Measurements from ENCODE around the gene CDKN1B. TPM values are rescaled to one million over a fixed set of nuclear protein-coding genes. Genes with fewer than 3 reads are reported as not detected.

CDKN1B gene
- total and polyA plus RNA-seq, 3 donors from 2014 or later, result 59.2 to 98.9 (median 76.1) TPM

DNA sequence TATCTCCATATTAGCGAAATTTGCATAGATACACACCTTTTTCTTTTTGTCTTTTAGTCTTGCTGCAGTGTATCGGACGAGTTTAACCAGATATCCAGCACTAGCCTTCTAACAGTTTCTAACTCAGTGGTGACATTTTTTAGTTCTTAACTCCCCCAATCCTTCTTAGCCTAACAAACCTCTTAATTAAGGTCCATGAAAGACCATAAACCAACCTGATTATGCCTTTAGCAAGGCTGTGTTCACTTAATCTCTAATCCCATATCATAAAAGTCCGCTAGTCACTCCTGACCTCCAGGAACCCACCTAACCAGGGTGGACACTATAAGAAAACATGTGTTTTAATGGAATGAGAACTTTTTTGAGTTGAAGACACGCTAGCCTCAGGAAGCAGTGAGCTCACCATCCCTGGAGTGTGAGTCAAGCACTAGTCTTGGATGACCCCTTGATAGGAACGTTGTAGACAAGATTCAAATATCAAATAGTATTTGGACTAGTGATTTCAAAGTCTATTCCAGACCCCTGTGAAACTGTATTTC is 9.5 kb downstream of the CDKN1B start:
- no peaks in the 10 kb centered on the region for H3K27me3 ChIP-seq
- peak overlapping the region in 1 of 2 donors; percentile 84 for H3K4me3 ChIP-seq
- 23 to 32% methylated on average over 6 of the region's 6 CpGs for WGBS, 2 donors
- no peaks in the 10 kb centered on the region for H3K36me3 ChIP-seq (ENCODE audit: low read depth, missing control alignments)
- TF ChIP-seq, protein P1, sequence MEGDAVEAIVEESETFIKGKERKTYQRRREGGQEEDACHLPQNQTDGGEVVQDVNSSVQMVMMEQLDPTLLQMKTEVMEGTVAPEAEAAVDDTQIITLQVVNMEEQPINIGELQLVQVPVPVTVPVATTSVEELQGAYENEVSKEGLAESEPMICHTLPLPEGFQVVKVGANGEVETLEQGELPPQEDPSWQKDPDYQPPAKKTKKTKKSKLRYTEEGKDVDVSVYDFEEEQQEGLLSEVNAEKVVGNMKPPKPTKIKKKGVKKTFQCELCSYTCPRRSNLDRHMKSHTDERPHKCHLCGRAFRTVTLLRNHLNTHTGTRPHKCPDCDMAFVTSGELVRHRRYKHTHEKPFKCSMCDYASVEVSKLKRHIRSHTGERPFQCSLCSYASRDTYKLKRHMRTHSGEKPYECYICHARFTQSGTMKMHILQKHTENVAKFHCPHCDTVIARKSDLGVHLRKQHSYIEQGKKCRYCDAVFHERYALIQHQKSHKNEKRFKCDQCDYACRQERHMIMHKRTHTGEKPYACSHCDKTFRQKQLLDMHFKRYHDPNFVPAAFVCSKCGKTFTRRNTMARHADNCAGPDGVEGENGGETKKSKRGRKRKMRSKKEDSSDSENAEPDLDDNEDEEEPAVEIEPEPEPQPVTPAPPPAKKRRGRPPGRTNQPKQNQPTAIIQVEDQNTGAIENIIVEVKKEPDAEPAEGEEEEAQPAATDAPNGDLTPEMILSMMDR (IDR thresholded peaks at IDR 0.05), result no peak
- TF ChIP-seq POLR2A (IDR thresholded peaks at IDR 0.05), result no peak
- intact Hi-C loops (cut with DNase I; ENCODE audit: low total_unique reads), result no loop called here
- no peaks in the 10 kb centered on the region for H3K9me3 ChIP-seq
- peak overlapping the region; percentile 95 to 100 for H3K27ac ChIP-seq
- DNase-seq, result no peak
- peaks cover 11% of the 10 kb centered on the region for H3K4me1 ChIP-seq

DNA sequence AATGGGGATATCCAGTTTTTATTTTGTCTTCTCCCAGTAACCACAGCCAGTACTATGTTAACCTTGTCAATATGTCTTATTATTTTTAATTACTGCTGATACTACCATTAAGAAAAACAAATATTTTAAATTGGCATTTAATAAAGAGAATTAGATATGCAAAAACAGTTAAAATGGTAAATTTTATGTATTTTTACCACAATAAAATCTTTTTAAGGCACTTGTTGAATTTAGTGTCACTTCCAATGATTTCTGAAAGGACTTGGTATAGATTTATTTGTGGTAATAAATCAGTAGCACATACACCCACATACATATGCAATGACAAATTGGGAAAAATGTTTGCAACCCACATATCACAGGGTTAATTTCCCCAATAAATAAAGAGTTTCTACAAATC is 14.0 kb downstream of the CDKN1B start:
- no peak overlapping the region for H3K27ac ChIP-seq
- intact Hi-C loops (cut with DNase I; ENCODE audit: low total_unique reads), result no loop called here
- DNase-seq, result no peak
- TF ChIP-seq, protein P1 (IDR thresholded peaks at IDR 0.05), result no peak
- H3K4me3 ChIP-seq, result no peak overlapping the region
- H3K36me3 ChIP-seq (ENCODE audit: low read depth, missing control alignments), result no peaks in the 10 kb centered on the region
- no peaks in the 10 kb centered on the region for H3K9me3 ChIP-seq
- peaks cover 19% of the 10 kb centered on the region for H3K4me1 ChIP-seq
- no peaks in the 10 kb centered on the region for H3K27me3 ChIP-seq

DNA sequence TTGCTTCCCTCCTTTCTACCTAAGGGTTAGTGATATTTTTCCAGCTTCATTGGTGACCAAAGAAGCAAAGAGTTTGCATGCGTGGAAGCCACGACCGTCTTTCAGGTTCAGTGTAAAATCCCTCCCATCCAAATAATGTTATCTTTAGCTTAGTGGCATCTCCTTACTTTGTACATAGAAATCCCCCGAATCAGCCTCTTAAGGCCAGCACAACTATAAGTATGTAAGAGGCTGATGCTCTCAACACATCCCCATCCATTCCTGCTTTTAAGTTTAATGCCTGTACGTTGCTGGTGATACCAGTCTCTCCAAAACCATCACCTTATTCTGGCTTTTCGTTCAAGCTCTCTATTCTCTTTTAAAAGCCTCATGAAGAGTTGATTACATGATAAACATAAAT is 14.6 kb downstream of the CDKN1B start:
- 83 to 85% methylated on average over 6 of the region's 6 CpGs for WGBS, 2 donors
- Histone ChIP-seq H3K36me3 (ENCODE audit: low read depth, missing control alignments) (no peaks in the 10 kb centered on the region), H3K27me3 (no peaks in the 10 kb centered on the region), H3K4me1 (peaks cover 19% of the 10 kb centered on the region), H3K4me3 (no peak overlapping the region), H3K27ac (no peak overlapping the region), H3K9me3 (no peaks in the 10 kb centered on the region)
- intact Hi-C loops (cut with DNase I; ENCODE audit: low total_unique reads), result no loop called here
- no peak for DNase-seq
- no peak for TF ChIP-seq POLR2A (IDR thresholded peaks at IDR 0.05)
- TF ChIP-seq, protein P1 (IDR thresholded peaks at IDR 0.05), result no peak

DNA sequence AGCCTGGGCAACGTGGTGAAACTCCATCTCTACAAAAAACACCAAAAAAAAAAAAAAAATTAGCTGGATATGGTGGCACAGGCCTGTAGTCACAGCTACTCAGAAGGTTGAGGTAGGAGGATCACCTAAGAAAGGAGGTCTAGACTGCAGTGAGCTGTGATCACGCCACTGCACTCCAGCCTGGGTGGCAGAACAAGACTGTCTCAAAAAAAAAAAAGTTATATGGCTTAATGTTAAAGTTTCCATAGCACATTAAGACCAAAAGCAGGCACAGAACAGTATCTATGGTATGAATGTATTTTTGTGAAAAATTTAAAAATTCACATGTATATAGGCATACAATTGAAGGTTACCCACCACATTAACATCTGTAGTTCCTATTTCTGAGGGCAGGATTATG is 15.9 kb downstream of the CDKN1B start:
- no peaks in the 10 kb centered on the region for H3K36me3 ChIP-seq (ENCODE audit: low read depth, missing control alignments)
- peaks cover 32% of the 10 kb centered on the region for H3K4me1 ChIP-seq
- H3K27me3 ChIP-seq, result no peaks in the 10 kb centered on the region
- no peak overlapping the region for H3K4me3 ChIP-seq
- TF ChIP-seq, protein P1 (IDR thresholded peaks at IDR 0.05), result no peak
- TF ChIP-seq POLR2A (IDR thresholded peaks at IDR 0.05), result no peak
- WGBS, 2 donors, result 89 to 93% methylated on average over 2 of the region's 2 CpGs
- no peaks in the 10 kb centered on the region for H3K9me3 ChIP-seq
- intact Hi-C loops (cut with DNase I; ENCODE audit: low total_unique reads), result no loop called here
- no peak overlapping the region for H3K27ac ChIP-seq
- no peak for DNase-seq

DNA sequence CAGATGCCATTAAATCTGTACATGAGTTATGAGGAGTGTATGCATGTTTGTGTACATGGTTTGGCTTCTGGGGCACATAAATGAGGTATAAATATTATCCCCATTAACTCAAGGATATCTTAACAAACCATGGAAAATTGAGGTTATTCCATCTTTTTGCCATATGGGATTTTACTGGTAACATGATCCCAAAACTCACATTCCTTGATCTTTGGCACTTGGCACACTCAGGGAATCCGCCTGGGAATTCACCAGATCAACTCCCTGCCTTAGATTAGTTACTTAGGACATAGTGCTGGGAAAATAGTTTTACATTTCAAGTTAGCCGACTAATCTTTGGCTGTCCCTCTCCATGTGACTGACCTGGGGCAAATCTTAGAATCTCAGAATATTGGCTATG is 16.9 kb downstream of the CDKN1B start:
- H3K4me3 ChIP-seq, result no peak overlapping the region
- intact Hi-C loops (cut with DNase I; ENCODE audit: low total_unique reads), result no loop called here
- TF ChIP-seq POLR2A (IDR thresholded peaks at IDR 0.05), result no peak
- TF ChIP-seq, protein P1 (IDR thresholded peaks at IDR 0.05), result no peak
- WGBS, 2 donors, result 26 to 54% methylated on average over 2 of the region's 2 CpGs
- no peak for DNase-seq
- no peaks in the 10 kb centered on the region for H3K27me3 ChIP-seq
- H3K27ac ChIP-seq, result peak overlapping the region; percentile 36 to 57
- no peaks in the 10 kb centered on the region for H3K9me3 ChIP-seq
- H3K36me3 ChIP-seq (ENCODE audit: low read depth, missing control alignments), result no peaks in the 10 kb centered on the region
- peaks cover 39% of the 10 kb centered on the region for H3K4me1 ChIP-seq
